Measurements from ENCODE around the gene WDTC1. TPM values are rescaled to one million over a fixed set of nuclear protein-coding genes. Genes with fewer than 3 reads are reported as not detected.
A peak's percentile ranks its signal among the peaks of the same experiment; 100 is the strongest.

Gene WDTC1
- total RNA-seq, 4 donors from 2014 or later, result 40.0 to 75.5 (median 49.9) TPM

DNA sequence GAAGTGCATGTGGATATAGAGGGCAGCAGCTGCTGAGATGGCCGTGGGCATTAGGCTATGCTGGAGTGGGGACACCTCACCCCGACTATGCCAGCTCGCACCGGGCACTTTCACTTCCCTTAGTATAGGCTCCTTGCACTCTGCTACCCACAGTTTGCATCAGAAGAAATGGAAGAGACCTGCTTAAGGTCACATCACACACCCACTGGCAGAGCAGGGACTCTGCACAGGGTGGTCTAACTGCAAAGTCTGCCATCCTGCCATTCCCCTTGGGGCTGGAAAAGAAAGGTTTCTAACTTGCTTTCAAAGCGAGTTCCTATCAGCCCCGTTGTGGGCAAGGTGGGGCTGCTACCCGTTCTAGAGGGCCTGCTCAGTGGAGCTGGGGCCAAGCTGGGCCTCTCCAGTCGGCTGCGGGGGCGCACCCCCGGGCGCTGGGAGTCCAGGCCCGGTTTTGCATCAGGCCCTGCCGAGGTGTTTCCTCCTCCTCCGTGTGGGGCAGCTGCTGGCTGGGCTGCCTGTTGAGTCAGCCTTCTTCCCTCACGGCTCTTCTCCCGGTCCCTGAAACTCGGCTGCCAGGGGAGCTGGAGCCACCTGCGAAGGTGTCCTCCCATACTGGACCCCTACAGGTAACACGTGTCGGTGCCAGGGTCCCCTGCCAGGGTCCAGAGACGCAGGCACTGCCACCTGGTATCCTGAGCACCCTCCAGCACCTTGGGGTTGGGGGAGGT, 107.3 kb downstream of the WDTC1 start, which contains the start of gene SYTL1:
SYTL1 (plus strand) TSS at position 498 of the 728 bp plus-strand sequence. CDS start 3,313 bp downstream, outside the sequence.
- 77% methylated on average over 4 of the region's 22 CpGs; no CpG with 5 or more reads in 1 of the 2 donors for WGBS, 2 donors (ENCODE audit: low coverage in 1 of 2)
- H3K4me1 ChIP-seq, result no peaks in the 10 kb centered on the region
- no peak for ATAC-seq
- H3K36me3 ChIP-seq, result peaks cover 0 to 22% of the 10 kb centered on the region in 2 donors
- TF ChIP-seq POLR2AphosphoS5 (IDR thresholded peaks at IDR 0.05) (no peak), EP300 (IDR thresholded peaks at IDR 0.05) (no peak), POLR2A (IDR thresholded peaks at IDR 0.05) (no peak)
- TF ChIP-seq, protein P1, sequence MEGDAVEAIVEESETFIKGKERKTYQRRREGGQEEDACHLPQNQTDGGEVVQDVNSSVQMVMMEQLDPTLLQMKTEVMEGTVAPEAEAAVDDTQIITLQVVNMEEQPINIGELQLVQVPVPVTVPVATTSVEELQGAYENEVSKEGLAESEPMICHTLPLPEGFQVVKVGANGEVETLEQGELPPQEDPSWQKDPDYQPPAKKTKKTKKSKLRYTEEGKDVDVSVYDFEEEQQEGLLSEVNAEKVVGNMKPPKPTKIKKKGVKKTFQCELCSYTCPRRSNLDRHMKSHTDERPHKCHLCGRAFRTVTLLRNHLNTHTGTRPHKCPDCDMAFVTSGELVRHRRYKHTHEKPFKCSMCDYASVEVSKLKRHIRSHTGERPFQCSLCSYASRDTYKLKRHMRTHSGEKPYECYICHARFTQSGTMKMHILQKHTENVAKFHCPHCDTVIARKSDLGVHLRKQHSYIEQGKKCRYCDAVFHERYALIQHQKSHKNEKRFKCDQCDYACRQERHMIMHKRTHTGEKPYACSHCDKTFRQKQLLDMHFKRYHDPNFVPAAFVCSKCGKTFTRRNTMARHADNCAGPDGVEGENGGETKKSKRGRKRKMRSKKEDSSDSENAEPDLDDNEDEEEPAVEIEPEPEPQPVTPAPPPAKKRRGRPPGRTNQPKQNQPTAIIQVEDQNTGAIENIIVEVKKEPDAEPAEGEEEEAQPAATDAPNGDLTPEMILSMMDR (IDR thresholded peaks at IDR 0.05), result no peak
- peak within 1 kb of the TSS in 1 of 2 donors; percentile 19 for H3K4me3 ChIP-seq
- no peaks in the 10 kb centered on the region for H3K9me3 ChIP-seq
- H3K27me3 ChIP-seq, result peaks cover 2% of the 10 kb centered on the region
- no peak within 1 kb of the TSS for H3K27ac ChIP-seq

DNA sequence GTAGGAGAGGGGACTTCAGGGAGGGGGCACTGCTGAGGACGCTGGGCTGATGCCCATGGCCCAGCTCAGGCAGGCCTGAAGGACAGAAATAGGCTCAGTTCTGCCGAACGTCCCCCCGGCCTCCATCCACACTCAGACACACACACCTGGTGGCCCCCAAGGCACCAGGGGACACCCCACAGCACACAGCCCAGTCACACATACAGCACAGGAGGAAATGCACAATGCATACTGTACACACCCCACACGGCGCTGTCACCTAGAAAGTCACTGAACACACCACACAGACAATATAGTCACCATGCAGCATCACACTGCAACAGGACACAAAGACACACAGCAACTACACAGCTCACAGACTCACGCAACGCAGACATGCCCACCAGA, 108.0 kb downstream of the WDTC1 start:
- H3K36me3 ChIP-seq, result peaks cover 0 to 15% of the 10 kb centered on the region in 2 donors
- H3K4me1 ChIP-seq, result no peaks in the 10 kb centered on the region
- ATAC-seq, result no peak
- H3K27me3 ChIP-seq, result peaks cover 9% of the 10 kb centered on the region
- H3K27ac ChIP-seq, result no peak overlapping the region
- H3K9me3 ChIP-seq, result no peaks in the 10 kb centered on the region
- TF ChIP-seq POLR2AphosphoS5 (IDR thresholded peaks at IDR 0.05), result no peak
- H3K4me3 ChIP-seq, result peak overlapping the region in 1 of 2 donors; percentile 19
- WGBS, 2 donors (ENCODE audit: low coverage in 1 of 2), result 45% methylated on average over 4 of the region's 8 CpGs; no CpG with 5 or more reads in 1 of the 2 donors

DNA sequence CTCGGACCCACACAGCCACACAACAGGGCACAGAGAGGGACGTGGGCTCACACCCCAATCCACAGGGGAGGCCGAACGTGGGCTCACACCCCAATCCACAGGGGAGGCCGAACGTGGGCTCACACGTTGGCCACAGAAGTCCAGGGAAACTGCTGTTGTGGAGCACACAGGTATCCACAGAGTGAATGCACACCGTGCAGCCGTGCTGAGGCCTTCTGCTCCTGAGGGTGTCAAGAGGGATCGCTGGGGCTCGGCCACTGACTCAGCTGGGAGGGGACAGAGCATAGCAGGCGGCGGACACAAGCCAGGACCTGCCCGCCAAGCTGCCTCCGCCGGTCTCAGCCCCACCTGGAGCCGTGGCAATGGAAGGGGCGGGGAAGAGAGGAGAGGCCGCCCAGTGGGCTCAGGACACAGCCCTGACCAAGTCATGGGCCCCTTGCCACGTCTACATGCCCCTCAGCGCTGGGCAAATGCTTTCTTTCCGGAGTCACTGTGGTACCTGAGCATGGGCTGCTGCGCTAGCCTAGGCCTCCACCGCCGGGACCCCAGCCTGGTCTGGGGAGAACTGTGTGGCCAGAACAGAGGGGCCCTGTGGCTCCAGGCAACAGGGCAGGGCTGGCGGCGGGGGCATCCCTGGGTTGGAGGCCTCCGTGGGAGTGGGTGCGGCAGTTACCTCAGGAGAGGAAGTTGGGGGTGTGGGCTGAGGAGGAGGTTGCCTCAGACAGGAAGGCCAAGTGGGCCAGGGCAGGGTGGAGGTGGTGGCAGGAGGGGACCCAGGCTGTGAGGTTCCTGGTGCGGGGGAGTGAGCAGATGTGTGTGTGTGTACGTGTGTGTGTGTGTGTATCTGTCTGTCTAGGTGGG, 108.6 kb downstream of the WDTC1 start:
- TF ChIP-seq POLR2A (IDR thresholded peaks at IDR 0.05) (no peak), POLR2AphosphoS5 (IDR thresholded peaks at IDR 0.05) (no peak), EP300 (IDR thresholded peaks at IDR 0.05) (no peak)
- TF ChIP-seq, protein P1 (IDR thresholded peaks at IDR 0.05), result no peak
- no peak overlapping the region for H3K27ac ChIP-seq
- no peaks in the 10 kb centered on the region for H3K4me1 ChIP-seq
- H3K9me3 ChIP-seq, result no peaks in the 10 kb centered on the region
- ATAC-seq, result no peak
- peaks cover 0 to 8% of the 10 kb centered on the region in 2 donors for H3K36me3 ChIP-seq
- H3K27me3 ChIP-seq, result peaks cover 15% of the 10 kb centered on the region
- peak overlapping the region in 1 of 2 donors; percentile 19 for H3K4me3 ChIP-seq
- 83 to 87% methylated on average over 1 to 2 of the region's 31 CpGs for WGBS, 2 donors (ENCODE audit: low coverage in 1 of 2)

DNA sequence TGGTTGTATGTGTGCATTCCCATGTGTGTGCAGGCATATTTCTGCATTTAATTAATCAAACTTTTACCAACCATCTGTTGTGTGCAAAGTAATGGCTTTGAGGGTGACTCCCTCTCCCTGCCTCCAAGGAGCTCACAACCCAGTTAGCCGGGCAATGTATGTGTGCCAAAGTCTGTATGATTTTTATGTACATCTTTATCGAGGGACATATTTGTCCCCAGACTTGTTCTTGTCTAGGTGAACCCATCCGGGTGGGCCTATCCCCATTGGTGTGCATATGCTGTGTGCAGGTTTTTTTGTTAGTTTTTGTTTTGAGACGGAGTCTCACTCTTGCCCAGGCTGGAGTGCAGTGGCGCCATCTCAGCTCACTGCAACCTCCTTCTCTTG, 109.2 kb downstream of the WDTC1 start:
- no peaks in the 10 kb centered on the region for H3K4me1 ChIP-seq
- H3K9me3 ChIP-seq, result no peaks in the 10 kb centered on the region
- H3K36me3 ChIP-seq, result peaks cover 0 to 2% of the 10 kb centered on the region in 2 donors
- H3K27ac ChIP-seq, result no peak overlapping the region
- H3K4me3 ChIP-seq, result no peak overlapping the region
- no peak for ATAC-seq
- no peak for TF ChIP-seq POLR2AphosphoS5 (IDR thresholded peaks at IDR 0.05)
- TF ChIP-seq POLR2A (IDR thresholded peaks at IDR 0.05), result no peak
- TF ChIP-seq EP300 (IDR thresholded peaks at IDR 0.05), result no peak
- TF ChIP-seq, protein P1 (IDR thresholded peaks at IDR 0.05), result no peak
- H3K27me3 ChIP-seq, result peaks cover 20% of the 10 kb centered on the region
- WGBS, 2 donors (ENCODE audit: low coverage in 1 of 2), result 80 to 83% methylated on average over 5 of the region's 5 CpGs

DNA sequence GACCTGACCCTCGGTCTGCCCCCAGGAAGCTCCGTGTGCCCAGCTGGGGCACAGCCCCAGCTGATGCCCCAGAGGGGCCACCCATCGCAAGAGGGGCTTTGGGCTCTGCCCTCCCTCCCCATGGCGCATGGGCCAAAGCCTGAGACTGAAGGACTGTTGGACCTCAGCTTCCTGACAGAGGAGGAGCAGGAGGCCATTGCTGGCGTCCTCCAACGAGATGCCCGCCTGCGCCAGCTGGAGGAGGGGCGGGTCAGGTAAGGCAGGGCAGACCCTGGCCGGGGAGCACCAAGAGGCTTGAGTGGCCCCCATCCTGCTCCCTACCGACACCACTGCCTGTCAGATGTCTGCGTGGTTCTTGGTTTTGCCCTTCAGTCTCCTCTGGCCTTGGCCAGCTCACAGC, 110.8 kb downstream of the WDTC1 start:
- no peak overlapping the region for H3K27ac ChIP-seq
- H3K36me3 ChIP-seq, result no peaks in the 10 kb centered on the region
- H3K4me3 ChIP-seq, result no peak overlapping the region
- peaks cover 0 to 14% (median 10%) of the 10 kb centered on the region in 3 donors for H3K4me1 ChIP-seq
- WGBS, 2 donors (ENCODE audit: low coverage in 1 of 2), result 93% methylated on average over 3 of the region's 12 CpGs; no CpG with 5 or more reads in 1 of the 2 donors
- no peak for TF ChIP-seq POLR2A (IDR thresholded peaks at IDR 0.05)
- no peak for TF ChIP-seq POLR2AphosphoS5 (IDR thresholded peaks at IDR 0.05)
- TF ChIP-seq, protein P1 (IDR thresholded peaks at IDR 0.05), result no peak
- TF ChIP-seq EP300 (IDR thresholded peaks at IDR 0.05), result no peak
- ATAC-seq, result no peak
- peaks cover 37% of the 10 kb centered on the region for H3K27me3 ChIP-seq
- H3K9me3 ChIP-seq, result no peaks in the 10 kb centered on the region

All from gastroesophageal sphincter (tissue), 4 donors.